Jurkat, Clone E6-1 (cell line): ENCODE results near the gene ORM1.

Source experiments
- DNase-seq: peaks from one replicate; pipeline ENCODE4 v3.0.0-alpha.2; 2011; ENCODE audit warnings: low read depth, low spot score
- H3K4me3 ChIP-seq: 2 replicates; pipeline ENCODE4 v1.5.1; 2011; ENCODE audit warnings: mild to moderate bottlenecking, low read length, control low read depth, moderate library complexity

The ORM1 gene

GRCh38 chr9:114370968-114371320 is 48.0 kb downstream of the ORM1 start:
- H3K4me3 ChIP-seq, result 0 out of 2 replicates have a peak overlapping the region, but pooled peaks have one; percentile 54
- DNase-seq, result no peak

- no peak for DNase-seq
- H3K4me3 ChIP-seq, result peak overlapping the region; percentile 54
Observed at GRCh38 chr9:114371343-114371944, 48.5 kb downstream of the ORM1 start.

- peak; percentile 91 for DNase-seq
- H3K4me3 ChIP-seq, result peak overlapping the region; percentile 54
Observed at GRCh38 chr9:114371973-114372917, 49.3 kb downstream of the ORM1 start.

- peak; percentile 99 for DNase-seq
- peak overlapping the region; percentile 54 for H3K4me3 ChIP-seq
Observed at GRCh38 chr9:114372921-114373448, 50.1 kb downstream of the ORM1 start.

- no peak for DNase-seq
- no peak overlapping the region for H3K4me3 ChIP-seq
Observed at GRCh38 chr9:114373960-114374730, 51.2 kb downstream of the ORM1 start.

GRCh38 chr9:114374936-114375335 is 52.0 kb downstream of the ORM1 start:
- DNase-seq, result no peak
- H3K4me3 ChIP-seq, result no peak overlapping the region

- no peak for DNase-seq
- no peak overlapping the region for H3K4me3 ChIP-seq
Observed at GRCh38 chr9:114375386-114376175, 52.7 kb downstream of the ORM1 start.
